C4-2B (cell line): ENCODE measurements around the gene PEX5L.
A peak's percentile ranks its signal among the peaks of the same experiment; 100 is the strongest.

ENCODE experiments used
- H3K27ac ChIP-seq: fragments of 450-650 bp; 2 replicates; pipeline ENCODE4 v1.5.1; 2017
- ZFX ChIP-seq: fragments of 450-650 bp; IDR thresholded peaks from 2 replicates; pipeline ENCODE4 v1.6.1; 2017
- TF ChIP-seq, protein P1 (sequence below): fragments of 450-650 bp; conservative IDR thresholded peaks from 2 replicates; pipeline ENCODE4 v1.5.1; 2017; ENCODE audit warnings: mild to moderate bottlenecking

PEX5L gene

DNA sequence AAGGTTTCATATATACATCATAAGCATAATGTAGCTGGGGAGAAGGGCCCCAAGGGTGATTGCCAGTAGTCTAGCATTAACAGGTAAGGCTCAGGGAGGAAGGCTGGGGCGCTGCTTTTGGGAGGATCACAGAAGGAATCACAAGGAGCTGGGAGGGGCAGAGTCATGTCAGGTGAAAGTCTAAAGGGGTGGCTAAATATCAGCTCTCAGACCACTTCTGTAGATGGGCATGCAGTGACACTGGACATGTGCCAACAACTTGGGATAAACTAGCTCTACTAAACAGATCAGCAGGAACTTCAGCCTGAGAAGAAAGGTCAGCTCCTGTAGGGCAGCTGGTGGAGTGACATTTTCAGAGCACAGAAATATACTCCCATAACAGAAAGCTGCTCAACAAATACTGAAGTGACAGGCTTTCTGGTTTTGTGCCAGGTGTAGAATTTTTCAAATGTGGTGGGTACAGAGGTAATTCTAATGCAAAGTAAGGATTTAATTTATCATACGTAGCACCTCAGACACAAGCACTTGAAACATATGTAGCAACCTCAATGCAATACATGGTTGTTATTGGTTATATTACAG, 79.4 kb downstream of the PEX5L start:
- no peak for TF ChIP-seq ZFX
- TF ChIP-seq, protein P1, sequence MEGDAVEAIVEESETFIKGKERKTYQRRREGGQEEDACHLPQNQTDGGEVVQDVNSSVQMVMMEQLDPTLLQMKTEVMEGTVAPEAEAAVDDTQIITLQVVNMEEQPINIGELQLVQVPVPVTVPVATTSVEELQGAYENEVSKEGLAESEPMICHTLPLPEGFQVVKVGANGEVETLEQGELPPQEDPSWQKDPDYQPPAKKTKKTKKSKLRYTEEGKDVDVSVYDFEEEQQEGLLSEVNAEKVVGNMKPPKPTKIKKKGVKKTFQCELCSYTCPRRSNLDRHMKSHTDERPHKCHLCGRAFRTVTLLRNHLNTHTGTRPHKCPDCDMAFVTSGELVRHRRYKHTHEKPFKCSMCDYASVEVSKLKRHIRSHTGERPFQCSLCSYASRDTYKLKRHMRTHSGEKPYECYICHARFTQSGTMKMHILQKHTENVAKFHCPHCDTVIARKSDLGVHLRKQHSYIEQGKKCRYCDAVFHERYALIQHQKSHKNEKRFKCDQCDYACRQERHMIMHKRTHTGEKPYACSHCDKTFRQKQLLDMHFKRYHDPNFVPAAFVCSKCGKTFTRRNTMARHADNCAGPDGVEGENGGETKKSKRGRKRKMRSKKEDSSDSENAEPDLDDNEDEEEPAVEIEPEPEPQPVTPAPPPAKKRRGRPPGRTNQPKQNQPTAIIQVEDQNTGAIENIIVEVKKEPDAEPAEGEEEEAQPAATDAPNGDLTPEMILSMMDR = no peak
- H3K27ac ChIP-seq = no peak overlapping the region

DNA sequence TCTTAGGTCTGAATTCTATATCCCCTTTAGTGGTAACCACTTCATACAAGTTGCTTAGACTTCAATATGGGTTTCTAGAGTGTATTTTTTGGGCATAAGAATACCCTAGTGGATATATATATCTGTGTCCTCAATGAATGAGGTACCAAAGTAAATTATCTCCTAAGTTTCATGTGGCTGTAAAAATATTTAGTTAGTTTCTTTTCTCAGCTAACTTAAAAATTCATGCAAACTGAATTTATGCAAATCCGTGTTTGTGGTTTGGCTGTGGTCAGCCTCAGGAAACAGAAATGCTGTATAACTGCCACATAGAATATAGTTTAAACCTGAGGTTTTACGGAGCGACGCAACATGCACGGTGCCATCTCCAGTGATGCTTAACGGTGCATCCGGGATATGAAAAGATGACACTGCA, 80.3 kb downstream of the PEX5L start:
- no peak for TF ChIP-seq ZFX
- TF ChIP-seq, protein P1 = no peak
- H3K27ac ChIP-seq = no peak overlapping the region

DNA sequence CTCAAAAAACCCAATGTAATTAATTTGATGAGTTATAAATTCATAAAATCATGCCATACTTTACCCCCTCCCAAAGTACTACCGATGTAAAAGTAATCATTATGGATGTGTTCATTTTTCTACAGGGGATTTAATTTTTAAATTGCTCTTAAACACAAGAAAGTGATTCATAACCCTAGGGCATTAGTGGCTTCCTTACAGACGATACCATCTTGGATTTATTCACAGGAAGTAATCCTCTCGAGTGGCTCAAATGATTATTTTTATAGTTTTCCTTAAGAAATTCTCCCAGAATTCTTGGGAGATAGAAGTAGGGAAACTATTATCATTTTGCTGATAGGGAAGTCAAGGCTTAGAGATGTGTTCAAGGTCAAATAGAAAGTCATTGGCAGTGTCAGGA, 80.9 kb downstream of the PEX5L start:
- H3K27ac ChIP-seq = no peak overlapping the region
- TF ChIP-seq, protein P1 = no peak
- no peak for TF ChIP-seq ZFX

DNA sequence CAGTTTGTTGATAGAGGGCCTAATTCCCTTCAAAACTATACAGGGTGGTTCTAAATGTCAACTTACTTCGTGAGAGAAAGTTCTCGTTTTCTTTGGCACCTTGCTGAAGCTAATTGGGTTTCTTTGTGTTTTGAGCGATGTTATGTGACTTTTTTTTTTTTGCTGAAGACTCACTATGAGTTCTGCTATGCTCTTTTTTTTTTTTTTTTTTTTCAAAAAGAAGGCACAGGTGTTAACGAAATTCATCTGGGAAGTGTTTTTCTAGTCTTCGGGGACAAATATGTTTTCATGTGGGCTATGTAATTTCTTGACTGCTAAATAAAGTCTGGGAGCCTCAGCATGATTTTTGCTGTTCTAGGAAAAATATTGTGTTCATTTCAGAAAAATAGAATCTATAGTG, 81.5 kb downstream of the PEX5L start:
- TF ChIP-seq ZFX = no peak
- TF ChIP-seq, protein P1 = no peak
- no peak overlapping the region for H3K27ac ChIP-seq

DNA sequence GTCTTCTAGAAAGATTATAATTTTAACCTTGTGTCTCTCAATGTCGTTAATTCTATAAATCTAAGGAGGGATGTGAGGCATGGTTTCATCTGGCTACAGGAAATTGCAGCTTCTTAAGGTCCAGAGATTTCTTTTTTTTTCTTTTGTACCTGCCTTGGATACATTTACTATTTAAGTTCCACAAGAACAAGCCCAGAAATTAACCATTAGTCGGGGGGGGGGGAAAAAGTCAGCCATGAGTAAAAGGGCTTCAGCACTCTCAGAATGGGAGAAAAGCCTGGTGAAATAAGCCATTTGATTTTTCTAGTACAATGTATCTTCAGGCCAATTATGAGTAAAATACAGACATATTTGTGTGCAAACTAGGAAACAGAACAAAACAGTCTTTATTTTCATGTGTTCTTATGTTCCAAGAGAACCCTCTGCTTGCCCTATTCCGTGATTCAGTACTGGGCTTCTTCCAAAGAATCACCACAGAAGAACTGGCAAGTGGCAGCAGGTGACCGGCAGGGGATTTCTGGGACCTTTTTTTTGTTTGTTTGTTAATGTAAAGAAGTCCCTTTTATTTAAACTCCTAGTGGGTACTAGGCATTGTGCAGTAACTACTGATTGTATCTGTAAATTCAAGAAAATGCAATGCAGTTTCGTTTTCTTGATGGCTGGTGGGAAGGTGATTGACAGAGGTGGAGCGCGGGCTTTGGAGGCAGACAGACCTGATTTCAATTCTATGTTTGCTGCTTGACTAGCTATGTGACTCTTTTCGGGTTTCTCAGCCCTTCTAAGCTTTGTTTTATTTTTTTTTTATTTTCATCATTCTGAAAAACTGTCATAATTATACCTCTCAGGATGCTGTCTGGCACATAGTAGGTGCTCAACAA, 82.5 kb downstream of the PEX5L start:
- TF ChIP-seq ZFX = no peak
- TF ChIP-seq, protein P1 = no peak

DNA sequence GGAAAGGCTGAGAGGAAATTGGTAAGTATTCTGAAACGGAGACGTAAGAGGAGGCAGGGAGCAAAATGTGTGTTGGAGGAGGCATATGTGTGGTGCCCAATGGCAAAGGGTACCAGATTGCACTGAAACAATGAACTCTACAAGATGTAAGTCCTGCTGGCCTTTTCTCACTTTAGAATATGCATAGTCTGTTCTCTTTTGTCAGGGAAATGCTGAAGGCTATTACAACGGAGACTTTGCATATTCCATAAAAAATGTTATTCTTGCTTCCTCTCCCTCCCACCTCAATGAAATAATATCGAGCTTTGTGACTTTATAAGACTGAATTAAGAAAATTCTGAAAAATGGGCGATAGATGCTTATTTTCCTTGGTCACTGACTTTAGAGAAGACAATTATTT, 85.9 kb downstream of the PEX5L start:
- TF ChIP-seq, protein P1 = no peak
- no peak for TF ChIP-seq ZFX
- no peak overlapping the region for H3K27ac ChIP-seq

More for the DNA sequence above, 82.5 kb downstream of the PEX5L start:
- no peak overlapping the region for H3K27ac ChIP-seq

DNA sequence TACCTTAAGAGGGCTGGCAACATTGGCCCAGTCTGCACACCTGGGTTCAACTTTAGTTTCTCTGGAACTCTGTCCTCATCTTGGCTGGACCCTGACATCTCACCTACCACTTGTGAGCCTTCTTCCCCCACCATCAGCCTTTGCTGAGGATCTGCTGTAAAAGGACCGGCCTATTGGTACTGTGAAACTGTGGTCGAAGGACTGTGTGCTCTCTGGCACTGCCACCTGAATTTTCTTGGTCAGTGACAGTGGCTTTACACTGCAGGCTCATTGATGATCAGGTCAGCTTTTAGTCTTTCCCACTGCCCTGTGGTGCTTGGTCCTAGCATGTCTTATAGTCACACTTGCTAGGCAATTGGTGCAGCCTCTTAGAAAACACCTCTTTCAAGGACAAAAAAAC, 86.9 kb downstream of the PEX5L start:
- 0 out of 2 replicates have a peak, but pooled peaks have one; percentile 12 for TF ChIP-seq ZFX
- TF ChIP-seq, protein P1 = no peak
- no peak overlapping the region for H3K27ac ChIP-seq
